ENCODE results near the gene RUBCN. TPM values are rescaled to one million over a fixed set of nuclear protein-coding genes. Genes with fewer than 3 reads are reported as not detected.

The RUBCN gene
- total RNA-seq, 4 donors from 2014 or later = 15.6 to 33.1 (median 21.6) TPM

DNA sequence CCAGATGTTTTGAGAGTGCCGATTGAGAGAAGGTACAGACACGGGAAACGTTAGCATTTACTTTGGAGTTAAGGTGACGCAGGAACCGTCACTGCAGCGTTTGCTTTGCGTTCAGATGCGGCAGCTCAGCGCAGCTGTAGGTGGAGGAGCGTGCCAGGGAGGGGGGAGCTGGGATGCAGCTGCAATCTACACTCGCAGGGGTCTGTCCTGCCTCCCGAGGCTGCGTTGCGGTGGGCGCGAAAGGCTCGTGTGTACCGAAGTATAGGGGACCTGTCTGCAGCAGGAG, 12.6 kb upstream of the RUBCN start:
- ATAC-seq = peak; percentile 53 to 55
- peak overlapping the region; percentile 93 to 100 (median 100) for H3K27ac ChIP-seq
- H3K36me3 ChIP-seq = no peaks in the 10 kb centered on the region
- peak; percentile 51 to 74 for DNase-seq
- intact Hi-C loops (cut with DNase I; ENCODE audit: low total_unique reads) = loop anchor here (1.0 kb wide), 2 partner anchors 12 to 37 kb away; no protein-coding TSS in a partner anchor
- TF ChIP-seq POLR2A (IDR thresholded peaks at IDR 0.05) = no peak
- no peak for TF ChIP-seq CTCF (IDR thresholded peaks at IDR 0.05 in 4 of 5, conservative IDR thresholded peaks at IDR 0.05 in 1 of 5)
- no peaks in the 10 kb centered on the region for H3K27me3 ChIP-seq
- peaks cover 53 to 67% of the 10 kb centered on the region in 2 donors for H3K4me1 ChIP-seq
- in situ Hi-C loops (cut with MboI; ENCODE audit: low sequenced_read_pairs in 4 of 4) = no loop called here
- peak overlapping the region; percentile 78 to 93 (median 85) for H3K4me3 ChIP-seq
- H3K9me3 ChIP-seq = no peaks in the 10 kb centered on the region

GRCh38 chr3:197748597-197749314, 12.1 kb upstream of the RUBCN start:
- intact Hi-C loops (cut with DNase I; ENCODE audit: low total_unique reads) (loop anchor here (1.0 kb wide), 2 partner anchors 11 to 36 kb away; no protein-coding TSS in a partner anchor), in situ Hi-C loops (cut with MboI; ENCODE audit: low sequenced_read_pairs in 4 of 4) (no loop called here)

GRCh38 chr3:197746801-197747237, 10.1 kb upstream of the RUBCN start:
- Histone ChIP-seq H3K27ac (peak overlapping the region; percentile 93 to 100 (median 100)), H3K4me1 (peaks cover 32 to 45% of the 10 kb centered on the region in 2 donors)
- intact Hi-C loops (cut with DNase I; ENCODE audit: low total_unique reads) = no loop called here

More at GRCh38 chr3:197748597-197749314, 12.1 kb upstream of the RUBCN start:
- Histone ChIP-seq H3K27ac (peak overlapping the region; percentile 93 to 100 (median 100)), H3K27me3 (no peaks in the 10 kb centered on the region), H3K4me3 (peak overlapping the region; percentile 78 to 93 (median 85)), H3K4me1 (peaks cover 50 to 62% of the 10 kb centered on the region in 2 donors), H3K36me3 (no peaks in the 10 kb centered on the region), H3K9me3 (no peaks in the 10 kb centered on the region)
- ATAC-seq (peak; percentile 49 to 52), DNase-seq (no peak)
- TF ChIP-seq CTCF (IDR thresholded peaks at IDR 0.05 in 4 of 5, conservative IDR thresholded peaks at IDR 0.05 in 1 of 5) (no peak), POLR2A (IDR thresholded peaks at IDR 0.05) (no peak)

DNA sequence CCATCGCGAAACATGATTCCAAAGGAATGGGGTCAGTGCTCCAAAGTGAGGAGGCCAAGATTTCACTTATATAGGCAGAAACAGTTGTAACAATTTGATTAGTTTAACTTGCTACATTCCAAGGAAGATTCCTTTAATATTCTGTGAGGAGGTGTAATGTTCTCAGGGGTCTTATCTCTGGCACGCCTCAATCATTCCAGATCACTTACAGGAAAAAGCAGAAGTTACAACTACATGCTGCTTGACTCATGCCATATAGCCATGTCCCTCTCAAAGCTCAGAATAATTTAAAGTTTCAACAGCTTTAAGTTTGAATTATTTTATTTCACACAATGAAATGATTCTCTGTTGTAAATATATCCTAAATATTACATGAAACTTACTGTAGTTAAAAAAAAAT, 9.5 kb upstream of the RUBCN start:
- peak overlapping the region; percentile 93 to 100 (median 100) for H3K27ac ChIP-seq
- no peaks in the 10 kb centered on the region for H3K27me3 ChIP-seq
- peaks cover 29 to 39% of the 10 kb centered on the region in 2 donors for H3K4me1 ChIP-seq
- no peak overlapping the region for H3K4me3 ChIP-seq
- no peaks in the 10 kb centered on the region for H3K9me3 ChIP-seq
- intact Hi-C loops (cut with DNase I; ENCODE audit: low total_unique reads) (no loop called here), in situ Hi-C loops (cut with MboI; ENCODE audit: low sequenced_read_pairs in 4 of 4) (no loop called here)
- no peaks in the 10 kb centered on the region for H3K36me3 ChIP-seq
- ATAC-seq (no peak), DNase-seq (no peak)
- TF ChIP-seq CTCF (IDR thresholded peaks at IDR 0.05 in 4 of 5, conservative IDR thresholded peaks at IDR 0.05 in 1 of 5) = no peak
- TF ChIP-seq POLR2A (IDR thresholded peaks at IDR 0.05) = no peak

More at GRCh38 chr3:197746801-197747237, 10.1 kb upstream of the RUBCN start:
- no peaks in the 10 kb centered on the region for H3K36me3 ChIP-seq
- in situ Hi-C loops (cut with MboI; ENCODE audit: low sequenced_read_pairs in 4 of 4) = no loop called here
- TF ChIP-seq CTCF (IDR thresholded peaks at IDR 0.05 in 4 of 5, conservative IDR thresholded peaks at IDR 0.05 in 1 of 5) = no peak
- no peak for TF ChIP-seq POLR2A (IDR thresholded peaks at IDR 0.05)
- DNase-seq (no peak), ATAC-seq (no peak)
- no peaks in the 10 kb centered on the region for H3K9me3 ChIP-seq
- no peaks in the 10 kb centered on the region for H3K27me3 ChIP-seq
- H3K4me3 ChIP-seq = no peak overlapping the region

All from gastrocnemius medialis (tissue), 4 donors.